HG03108 (cell line): ENCODE measurements around the gene EIF3L.
"Not testable (repeated sequence)": the region's sequence is repeated elsewhere in the genome, so short reads cannot be mapped to it uniquely, and the experiment has no call there.

Experiments used
- ATAC-seq: cut with Tn5 transposase; IDR thresholded peaks from one replicate; pipeline ENCODE4 v1.9.1; 2021; ENCODE audit warnings: moderate library complexity; ENCODE audit not compliant: unreplicated experiment

The EIF3L gene

DNA sequence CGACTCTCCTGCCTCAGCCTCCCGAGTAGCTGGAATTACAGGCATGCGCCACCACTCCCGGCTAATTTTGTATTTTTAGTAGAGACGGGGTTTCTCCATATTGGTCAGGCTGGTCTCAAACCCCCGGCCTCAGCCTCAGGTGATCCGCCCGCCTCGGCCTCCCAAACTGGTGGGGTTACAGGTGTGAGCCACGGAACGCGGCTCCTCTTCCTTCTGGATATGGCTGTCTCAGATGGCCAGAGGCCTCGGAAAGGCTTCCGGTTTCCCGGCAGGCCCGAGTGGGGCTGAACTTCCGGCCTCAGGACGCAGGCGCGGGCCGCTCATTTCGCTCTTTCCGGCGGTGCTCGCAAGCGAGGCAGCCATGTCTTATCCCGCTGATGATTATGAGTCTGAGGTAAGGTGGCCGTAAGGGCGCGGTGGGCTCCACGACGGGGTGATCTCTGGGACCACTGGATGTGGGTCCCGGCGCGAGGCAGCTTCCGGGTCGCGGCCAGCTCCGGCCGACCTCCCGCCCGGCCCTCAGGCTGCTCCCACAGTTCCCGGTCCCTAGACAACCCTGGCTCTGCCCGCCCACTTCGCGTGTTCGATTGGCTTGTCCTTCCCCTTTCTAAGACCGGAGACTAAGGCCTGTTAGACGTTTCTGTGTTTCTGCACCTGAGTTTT lies at the start of gene EIF3L:
TSS of gene EIF3L (plus strand) at position 331 of the 663 bp plus-strand sequence. CDS start at position 362, 31 bp downstream.
- ATAC-seq = peak; percentile 56

DNA sequence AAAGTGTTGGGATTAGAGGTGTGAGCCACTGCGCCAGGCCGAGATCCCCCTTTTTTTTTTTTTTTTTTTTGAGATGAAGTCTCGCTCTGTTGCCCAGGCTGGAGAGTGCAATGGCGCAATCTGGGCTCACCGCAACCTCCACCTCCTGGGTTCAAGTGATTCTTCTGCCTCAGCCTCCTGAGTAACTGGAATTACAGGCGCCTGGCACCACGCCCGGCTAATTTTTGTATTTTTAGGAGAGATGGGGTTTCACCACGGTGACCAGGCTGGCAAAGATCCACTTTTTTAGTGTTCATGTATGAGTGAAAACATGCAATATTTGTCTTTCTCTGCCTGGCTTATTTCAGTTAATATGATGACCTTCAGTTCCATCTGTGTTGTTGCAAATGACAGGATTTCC lies 49.2 kb upstream of the EIF3L start:
- not testable (repeated sequence) for ATAC-seq

GRCh38 chr22:37801946-37802309 lies 47.3 kb upstream of the EIF3L start:
- no peak for ATAC-seq

DNA sequence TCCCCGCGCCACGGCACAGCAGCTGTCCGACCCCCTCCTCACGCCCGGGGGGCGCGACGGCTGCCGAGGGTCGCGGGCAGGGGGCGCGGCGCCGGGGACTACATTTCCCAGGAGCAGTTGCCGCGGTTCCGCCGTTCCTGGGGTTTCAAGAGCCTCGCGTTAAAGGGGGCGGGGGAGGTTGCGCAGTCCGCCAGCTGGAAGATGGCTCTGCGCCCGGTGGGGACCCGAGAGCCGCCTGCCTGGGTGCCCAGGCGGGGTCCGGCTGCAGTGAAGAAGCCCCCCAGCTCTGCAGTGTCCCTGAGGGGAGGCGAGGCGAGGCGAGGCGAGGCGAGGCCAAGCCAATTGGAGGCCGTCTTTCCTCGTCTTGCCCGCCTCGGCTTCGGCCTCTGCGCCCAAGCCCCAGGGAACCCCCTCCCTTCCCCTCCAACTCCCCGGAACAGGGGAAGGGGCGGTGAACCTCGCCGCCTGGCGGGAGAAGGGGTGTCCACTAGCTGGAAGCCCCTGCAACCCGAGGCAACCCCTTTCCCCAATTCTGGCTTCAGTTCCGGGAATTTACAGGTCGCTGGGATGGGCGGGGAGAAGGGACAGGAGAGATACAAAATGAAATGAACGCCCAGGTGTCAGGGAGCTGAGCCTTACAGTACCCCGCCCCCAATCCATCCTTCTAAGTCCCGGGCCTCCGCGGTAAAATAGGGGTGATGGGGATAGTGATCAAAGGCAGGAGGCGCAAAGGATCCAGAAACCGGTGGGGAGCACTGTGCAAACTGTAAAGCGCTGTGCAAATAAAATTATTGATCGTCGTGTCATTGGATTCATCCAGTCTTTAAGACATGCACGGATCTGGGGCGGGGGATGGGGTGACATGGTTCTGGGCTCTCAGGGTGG lies 46.7 kb upstream of the EIF3L start:
- no peak for ATAC-seq

DNA sequence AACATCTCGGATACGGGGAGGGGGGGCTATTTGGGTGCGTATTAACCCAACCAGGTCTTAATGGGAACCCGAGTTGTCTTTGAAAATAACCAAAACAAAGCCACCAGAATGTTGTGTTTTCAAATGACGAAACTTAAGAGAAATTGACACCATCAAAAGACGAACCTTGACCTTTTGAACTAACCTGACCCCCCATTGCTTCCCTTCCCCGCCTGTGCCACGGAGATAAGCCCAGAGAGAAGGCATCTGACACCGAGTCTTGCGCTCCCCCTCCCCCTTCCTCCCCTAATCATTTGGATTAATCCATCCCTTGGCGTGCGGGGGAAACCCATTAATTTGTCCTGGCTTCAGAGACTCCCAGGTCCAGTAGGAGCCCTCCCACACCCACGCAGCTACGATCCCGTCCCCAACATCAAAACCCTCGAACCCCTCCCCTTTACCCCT lies 46.0 kb upstream of the EIF3L start:
- ATAC-seq = no peak

GRCh38 chr22:37803639-37804351 lies 45.4 kb upstream of the EIF3L start:
- no peak for ATAC-seq

- ATAC-seq = no peak
Observed at GRCh38 chr22:37804352-37804880, 44.8 kb upstream of the EIF3L start.

- ATAC-seq = no peak
Observed at GRCh38 chr22:37804881-37805809, 44.1 kb upstream of the EIF3L start.

DNA sequence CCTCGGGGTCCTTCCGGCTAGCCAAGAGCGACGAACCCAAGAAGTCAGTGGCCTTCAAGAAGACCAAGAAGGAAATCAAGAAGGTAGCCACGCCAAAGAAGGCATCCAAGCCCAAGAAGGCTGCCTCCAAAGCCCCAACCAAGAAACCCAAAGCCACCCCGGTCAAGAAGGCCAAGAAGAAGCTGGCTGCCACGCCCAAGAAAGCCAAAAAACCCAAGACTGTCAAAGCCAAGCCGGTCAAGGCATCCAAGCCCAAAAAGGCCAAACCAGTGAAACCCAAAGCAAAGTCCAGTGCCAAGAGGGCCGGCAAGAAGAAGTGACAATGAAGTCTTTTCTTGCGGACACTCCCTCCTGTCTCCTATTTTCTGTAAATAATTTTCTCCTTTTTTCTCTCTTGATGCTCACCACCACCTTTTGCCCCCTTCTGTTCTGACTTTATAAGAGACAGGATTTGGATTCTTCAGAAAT lies 43.4 kb upstream of the EIF3L start:
- no peak for ATAC-seq

DNA sequence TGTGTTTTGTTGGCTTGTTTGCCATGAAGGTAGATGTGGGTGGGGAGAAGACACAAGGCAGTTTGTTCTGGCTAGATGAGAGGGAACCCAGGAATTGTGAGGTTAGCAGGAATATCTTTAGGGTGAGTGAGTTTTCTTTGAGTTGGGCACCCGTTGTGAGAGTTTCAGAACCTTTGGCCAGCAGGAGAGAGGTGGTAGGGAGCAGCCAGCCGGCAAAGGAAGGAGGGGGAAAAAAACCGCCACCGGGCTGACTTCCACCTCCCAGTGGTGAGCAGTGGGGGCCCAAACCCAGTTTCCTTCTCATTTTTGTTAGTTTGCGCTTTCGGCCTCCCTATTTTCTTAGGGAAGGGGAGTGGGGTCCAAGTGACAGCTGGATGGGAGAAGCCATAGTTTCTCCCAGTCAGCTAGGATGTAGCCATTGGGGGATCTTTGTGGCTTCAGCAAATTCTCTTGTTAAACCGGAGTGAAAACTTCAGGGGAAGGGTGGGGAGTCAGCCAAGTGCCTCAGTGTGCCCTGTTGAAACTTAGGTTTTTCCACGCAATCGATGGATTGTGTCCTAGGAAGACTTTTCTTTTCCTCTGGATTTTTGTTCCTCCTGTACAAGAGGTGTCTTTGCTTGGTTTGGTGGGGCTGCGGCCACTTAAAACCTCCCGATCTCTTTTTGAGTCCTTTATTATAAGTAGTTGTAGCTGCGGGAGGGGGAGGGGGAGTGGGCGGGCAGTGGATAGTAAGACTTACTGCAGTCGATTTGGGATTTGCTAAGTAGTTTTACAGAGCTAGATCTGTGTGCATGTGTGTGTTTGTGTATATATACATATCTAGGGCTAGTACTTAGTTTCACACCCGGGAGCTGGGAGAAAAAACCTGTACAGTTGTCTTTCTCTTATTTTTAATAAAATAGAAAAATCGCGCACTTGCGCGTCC lies 42.5 kb upstream of the EIF3L start:
- ATAC-seq = no peak

DNA sequence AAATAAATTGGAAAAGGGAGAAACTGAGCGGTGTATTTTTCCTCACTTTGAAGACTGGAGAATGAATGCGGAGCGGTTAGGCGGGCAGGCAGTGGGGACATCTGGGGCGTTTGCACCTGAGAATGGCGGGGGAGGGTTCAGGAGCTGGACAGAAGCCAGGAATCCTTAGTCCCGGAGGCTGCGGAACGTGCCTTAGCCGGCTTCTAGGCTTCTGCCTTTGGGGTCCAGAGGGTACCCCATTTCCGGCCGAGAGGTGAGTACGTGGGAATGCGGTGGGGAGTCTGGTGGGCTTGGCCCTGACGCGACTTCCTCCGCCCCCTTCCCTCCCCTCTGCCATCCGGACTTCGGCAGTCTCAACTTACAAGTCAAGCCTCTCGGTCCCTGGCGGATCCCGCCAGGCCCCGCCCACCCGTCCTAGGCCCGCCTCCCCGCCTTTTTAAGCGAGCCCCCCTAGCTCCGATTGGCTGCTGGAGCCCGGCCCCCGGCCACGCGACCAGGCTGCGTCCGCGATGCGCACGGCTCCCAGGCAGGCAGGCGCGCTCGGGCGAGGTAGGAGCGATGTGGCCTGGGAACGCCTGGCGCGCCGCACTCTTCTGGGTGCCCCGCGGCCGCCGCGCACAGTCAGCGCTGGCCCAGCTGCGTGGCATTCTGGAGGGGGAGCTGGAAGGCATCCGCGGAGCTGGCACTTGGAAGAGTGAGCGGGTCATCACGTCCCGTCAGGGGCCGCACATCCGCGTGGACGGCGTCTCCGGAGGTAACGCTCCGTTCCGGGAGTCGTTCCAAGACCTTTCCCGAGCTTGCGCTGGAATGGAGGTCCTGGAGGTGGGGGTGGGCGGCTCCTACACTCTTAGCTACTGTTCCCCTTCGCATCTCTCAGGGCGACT lies 41.6 kb upstream of the EIF3L start, which contains the start of gene GCAT:
TSS of gene GCAT (plus strand) at position 525 of the 884 bp plus-strand sequence. CDS start at position 559, 34 bp downstream.
- peak; percentile 94 for ATAC-seq

GRCh38 chr22:37808294-37808657 lies 40.9 kb upstream of the EIF3L start:
- no peak for ATAC-seq

GRCh38 chr22:37809672-37810333 lies 39.4 kb upstream of the EIF3L start:
- no peak for ATAC-seq

DNA sequence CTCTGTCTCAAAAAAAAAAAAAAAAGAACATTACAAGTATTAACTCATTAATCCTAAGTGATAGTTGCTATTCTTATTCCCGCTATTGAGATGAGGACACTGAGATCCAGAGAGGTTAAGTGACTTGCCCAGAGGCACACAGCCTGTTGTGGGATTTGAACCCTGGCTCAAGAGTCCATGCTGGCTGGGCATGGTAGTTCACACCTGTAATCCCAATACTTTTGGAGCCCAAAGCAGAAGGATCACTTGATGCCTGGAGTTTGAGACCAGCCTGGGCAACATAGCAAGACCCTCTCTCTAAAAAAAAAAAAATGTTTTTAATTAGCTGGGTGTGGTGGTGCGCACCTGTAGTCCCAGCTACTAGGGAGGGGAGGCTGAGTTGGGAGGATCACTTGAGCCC lies 37.4 kb upstream of the EIF3L start:
- ATAC-seq = no peak

- no peak for ATAC-seq
Observed at GRCh38 chr22:37812869-37813678, 36.1 kb upstream of the EIF3L start.

DNA sequence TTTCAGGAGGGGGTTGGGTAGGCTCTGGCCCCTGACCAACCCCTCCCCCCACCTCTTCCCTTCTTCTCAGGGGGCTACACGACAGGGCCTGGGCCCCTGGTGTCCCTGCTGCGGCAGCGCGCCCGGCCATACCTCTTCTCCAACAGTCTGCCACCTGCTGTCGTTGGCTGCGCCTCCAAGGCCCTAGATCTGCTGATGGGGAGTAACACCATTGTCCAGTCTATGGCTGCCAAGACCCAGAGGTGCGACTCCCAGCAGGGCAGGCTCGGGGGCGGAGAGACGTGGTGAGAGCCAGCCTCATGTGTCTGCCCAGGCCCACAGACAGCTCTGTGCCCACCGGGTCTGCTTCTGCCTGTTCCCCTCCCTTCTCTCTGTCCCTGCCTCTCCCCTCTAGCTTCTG lies 33.6 kb upstream of the EIF3L start:
- ATAC-seq = no peak
